ENCODE data around the gene NPHS1.
"Not testable (repeated sequence)": the region's sequence is repeated elsewhere in the genome, so short reads cannot be mapped to it uniquely, and the experiment has no call there.

The NPHS1 gene

DNA sequence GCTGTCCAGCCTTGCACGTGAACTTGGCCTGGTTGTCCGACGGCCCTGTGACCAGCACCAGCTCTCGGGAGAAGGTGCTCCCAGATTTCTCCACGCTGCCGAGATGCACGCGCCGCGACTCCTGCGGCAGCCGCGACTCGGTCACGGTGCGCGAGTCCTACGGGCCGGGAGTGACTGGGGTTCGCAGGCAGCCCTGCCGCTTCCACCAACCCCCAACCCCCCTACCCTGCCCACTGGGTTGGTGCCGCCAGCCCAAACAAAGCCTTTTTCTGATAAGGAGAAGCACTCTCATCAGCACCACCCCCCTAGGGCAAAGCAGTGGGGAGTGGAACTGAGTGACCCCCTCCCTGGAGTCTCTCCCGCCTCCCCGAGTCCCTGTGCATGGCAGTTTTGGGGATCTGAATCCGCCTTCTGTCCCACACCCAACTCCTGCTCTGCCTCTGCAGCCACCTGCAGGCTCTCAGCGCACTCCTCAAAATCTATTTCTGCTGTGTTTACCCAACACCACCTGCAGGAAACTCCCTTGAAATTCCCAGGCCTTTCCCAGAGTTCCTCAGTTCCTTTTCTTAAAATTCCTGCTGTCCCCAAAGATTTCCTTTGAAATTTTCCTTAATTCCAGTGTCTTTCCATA, 6.2 kb downstream of the NPHS1 start:
- no peak overlapping the region for H3K27ac ChIP-seq
- DNase-seq (ENCODE audit: low spot score): no peak
- TF ChIP-seq, protein P1, sequence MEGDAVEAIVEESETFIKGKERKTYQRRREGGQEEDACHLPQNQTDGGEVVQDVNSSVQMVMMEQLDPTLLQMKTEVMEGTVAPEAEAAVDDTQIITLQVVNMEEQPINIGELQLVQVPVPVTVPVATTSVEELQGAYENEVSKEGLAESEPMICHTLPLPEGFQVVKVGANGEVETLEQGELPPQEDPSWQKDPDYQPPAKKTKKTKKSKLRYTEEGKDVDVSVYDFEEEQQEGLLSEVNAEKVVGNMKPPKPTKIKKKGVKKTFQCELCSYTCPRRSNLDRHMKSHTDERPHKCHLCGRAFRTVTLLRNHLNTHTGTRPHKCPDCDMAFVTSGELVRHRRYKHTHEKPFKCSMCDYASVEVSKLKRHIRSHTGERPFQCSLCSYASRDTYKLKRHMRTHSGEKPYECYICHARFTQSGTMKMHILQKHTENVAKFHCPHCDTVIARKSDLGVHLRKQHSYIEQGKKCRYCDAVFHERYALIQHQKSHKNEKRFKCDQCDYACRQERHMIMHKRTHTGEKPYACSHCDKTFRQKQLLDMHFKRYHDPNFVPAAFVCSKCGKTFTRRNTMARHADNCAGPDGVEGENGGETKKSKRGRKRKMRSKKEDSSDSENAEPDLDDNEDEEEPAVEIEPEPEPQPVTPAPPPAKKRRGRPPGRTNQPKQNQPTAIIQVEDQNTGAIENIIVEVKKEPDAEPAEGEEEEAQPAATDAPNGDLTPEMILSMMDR (IDR thresholded peaks at IDR 0.05): no peak
- peak overlapping the region; percentile 59 for H3K4me3 ChIP-seq

DNA sequence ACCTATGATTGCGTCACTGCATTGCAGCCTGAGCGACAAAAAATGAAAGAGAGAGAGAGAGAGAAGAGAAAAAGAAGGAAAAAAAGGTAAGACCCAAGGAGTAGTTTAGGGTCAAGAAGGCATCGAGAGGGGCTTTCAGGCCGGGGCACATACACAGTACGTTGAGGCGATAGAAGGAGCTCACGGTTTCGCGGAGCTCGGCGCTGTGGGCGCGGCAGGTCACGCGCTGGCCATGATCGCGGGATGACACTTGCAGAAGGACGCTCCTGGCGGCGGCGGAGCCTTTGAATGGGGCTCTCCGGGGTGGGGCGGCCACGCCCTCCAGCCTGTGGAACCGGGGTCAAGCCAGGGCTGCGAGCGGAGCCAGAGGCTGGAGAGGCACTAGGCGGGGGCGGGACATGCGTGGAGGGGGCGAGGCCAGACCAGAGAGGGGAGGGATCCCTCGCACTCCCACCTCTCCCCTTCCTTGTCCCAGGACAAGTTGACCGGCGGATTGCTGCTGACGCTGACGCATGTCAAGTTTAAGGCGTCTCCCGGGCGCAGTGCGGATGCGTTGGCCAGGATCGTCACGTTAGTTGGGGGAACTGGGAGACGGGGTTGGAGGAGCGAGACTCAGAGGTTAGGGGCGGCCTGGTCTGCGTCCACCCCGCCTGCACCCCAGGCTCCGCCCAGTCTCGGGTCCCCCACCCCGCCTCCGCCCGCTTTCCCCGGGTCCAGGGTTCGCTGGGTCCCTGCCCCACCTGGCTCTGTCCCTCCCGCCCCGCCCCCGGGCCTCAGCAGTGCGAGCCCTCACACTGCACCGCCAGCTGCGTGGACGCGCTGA, 6.9 kb downstream of the NPHS1 start:
- no peak for DNase-seq (ENCODE audit: low spot score)
- peak overlapping the region; percentile 59 for H3K4me3 ChIP-seq
- TF ChIP-seq, protein P1 (IDR thresholded peaks at IDR 0.05): no peak
- H3K27ac ChIP-seq: no peak overlapping the region

DNA sequence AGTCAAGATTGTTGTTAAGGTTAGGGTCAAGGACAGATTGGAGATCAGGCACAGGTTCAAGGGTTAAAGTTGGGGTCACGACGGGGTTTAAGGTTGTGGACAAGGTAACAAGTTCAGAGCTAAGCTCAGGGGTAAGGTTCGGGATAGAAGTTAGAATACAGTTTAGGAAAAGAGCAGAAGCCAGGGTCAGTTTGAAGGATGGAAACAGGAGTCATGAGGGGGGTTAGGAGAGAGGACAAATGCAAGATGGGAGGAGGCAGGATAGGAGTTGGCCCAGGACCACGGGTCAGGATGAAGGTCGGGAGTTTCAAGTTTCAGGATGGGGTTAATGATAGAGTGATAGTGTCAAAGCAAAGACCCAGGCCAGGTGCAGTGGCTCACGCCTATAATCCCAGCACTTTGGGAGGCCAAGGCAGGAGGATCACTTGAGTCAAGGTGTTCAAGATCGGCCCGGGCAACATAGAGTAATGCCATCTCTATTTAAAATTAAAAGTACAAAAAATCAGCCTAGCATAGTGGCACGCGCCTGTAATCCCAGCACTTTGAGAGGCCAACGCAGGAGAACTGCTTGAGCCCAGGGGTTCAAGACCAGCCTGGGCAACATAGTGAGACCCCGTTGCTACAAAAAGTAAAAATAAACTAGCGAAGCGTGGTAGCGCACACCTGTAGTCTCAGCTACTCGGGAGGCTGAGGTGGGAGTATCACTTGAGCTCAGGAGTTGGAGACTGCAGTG, 7.7 kb downstream of the NPHS1 start:
- Histone ChIP-seq H3K27ac (no peak overlapping the region), H3K4me3 (no peak overlapping the region)
- TF ChIP-seq, protein P1 (IDR thresholded peaks at IDR 0.05): no peak
- no peak for DNase-seq (ENCODE audit: low spot score)

DNA sequence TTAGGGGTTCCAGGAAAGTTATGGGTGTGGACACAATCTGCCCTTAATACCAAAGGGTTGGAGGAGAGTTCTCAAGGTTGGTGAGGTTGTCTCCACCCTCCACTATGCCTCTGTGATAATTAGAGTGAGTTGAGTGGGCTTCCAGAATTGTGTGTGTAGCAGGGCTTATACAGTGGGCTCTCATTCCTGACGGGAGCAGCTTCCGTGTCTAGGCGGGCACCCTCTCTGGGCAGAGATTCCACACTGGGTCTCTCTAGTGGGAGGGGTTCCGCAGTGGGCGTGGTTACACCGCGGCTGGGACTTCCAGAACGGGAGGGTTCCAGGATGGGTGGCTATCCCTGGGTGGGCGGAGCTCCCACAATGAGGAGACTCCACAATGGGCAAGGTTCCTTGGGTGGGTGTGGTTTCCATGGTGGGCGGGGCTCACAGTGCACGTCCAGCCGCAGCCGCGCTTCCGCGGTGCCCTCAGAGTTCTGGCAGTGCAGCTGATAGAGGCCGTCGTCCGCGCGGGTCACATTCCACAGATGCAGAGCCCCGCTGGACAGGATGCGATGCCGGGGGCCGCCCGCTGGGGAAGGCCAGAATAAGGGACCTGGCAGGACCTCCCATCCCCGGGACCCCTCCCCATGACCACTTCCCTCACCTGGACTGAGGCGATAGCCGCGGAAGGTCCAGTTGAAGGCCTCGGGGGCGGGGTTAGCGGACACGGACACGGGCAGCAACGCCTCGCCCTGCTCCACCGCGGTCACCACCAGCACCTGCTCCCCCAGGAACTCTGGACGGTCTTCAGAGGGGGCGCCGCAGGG, 8.4 kb downstream of the NPHS1 start:
- no peak overlapping the region for H3K27ac ChIP-seq
- DNase-seq (ENCODE audit: low spot score): no peak
- no peak overlapping the region for H3K4me3 ChIP-seq
- TF ChIP-seq, protein P1 (IDR thresholded peaks at IDR 0.05): no peak

DNA sequence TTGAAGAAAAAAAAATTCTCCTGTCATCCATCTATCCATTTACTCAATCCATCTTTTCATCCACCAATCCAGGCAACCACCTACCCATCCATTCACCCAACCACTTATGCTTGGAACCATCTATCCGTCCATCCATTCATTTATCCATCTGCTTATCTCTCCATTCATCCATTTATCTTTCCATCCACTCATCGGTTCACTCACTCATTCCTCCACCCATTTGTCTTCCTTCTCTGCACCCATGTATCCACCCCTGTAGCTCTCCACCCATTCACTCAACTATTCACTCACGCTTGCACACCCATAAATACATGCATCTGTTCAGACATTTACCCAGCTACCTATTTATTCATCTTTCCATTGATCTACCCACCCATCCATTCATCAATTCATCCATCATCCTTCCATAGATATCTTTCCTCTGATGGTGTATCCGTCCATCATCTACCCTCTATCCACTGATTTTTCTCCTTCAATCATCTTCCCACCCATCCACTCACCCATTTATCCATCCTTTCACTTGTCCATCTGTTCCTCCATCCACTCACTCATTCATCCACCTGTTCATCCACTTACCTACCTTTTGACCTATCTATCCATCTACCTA, 9.5 kb downstream of the NPHS1 start:
- H3K27ac ChIP-seq: no peak overlapping the region
- H3K4me3 ChIP-seq: no peak overlapping the region
- DNase-seq (ENCODE audit: low spot score): no peak
- TF ChIP-seq, protein P1 (IDR thresholded peaks at IDR 0.05): no peak

DNA sequence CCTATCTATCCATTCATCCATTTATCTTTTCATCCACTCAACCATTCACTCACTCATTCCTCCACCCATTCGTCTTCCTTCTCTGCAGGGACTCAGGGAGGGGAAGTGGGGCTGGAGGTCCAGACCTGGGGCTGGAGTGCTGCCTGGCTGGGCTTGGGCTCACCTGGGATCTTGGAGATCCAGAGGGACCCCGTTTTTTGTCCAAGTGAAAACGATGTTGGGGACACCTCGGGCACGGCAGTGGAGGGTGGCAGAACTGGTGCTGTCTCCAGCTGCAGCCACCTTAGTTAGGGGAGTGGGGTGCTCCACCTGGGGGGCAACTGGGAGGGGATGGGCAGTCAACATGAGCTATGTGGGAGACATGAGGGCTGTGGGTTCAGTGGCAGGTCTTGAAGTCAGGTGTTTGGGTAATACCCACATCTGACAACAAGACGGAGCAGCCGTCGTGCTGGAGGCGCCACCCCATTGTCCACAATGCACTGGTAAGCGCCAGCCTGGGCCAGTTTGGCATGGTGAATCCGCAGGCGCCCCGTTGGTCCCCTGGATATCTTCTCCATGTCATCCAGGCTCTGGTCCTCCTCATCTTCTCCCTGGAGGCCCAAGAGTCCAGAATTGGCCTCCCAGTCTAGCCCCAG, 10.2 kb downstream of the NPHS1 start:
- Histone ChIP-seq H3K27ac (no peak overlapping the region), H3K4me3 (no peak overlapping the region)
- DNase-seq (ENCODE audit: low spot score): no peak
- TF ChIP-seq, protein P1 (IDR thresholded peaks at IDR 0.05): no peak

DNA sequence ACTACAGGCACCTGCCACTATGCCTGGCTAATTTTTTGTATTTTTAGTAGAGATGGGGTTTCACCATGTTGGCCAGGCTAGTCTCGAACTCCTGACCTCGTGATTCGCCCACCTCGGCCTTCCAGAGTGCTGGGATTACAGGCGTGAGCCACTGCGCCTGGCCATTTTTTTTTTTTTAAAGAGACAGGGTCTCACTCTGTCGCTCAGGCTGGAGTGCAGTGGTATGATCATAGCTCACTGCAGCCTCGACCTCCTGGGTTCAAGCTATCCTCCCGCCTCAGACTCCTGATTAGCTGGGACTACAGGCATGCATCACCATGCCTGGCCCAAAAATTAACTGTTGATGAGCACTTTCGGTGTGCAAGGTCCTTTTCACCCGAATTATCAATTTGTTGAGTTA, 16.2 kb downstream of the NPHS1 start:
- not testable (repeated sequence) for DNase-seq (ENCODE audit: low spot score); H3K4me3 ChIP-seq; H3K27ac ChIP-seq
